SIG-M5 treated with dmso at 0.1 percent for 504 hours (cell line): Measurements from ENCODE around the gene CREB3.

Experiments used
- DNase-seq: peaks from one replicate; lab custom pipeline; 2025; ENCODE audit not compliant: unreplicated experiment; lab: John Stamatoyannopoulos, UW

CREB3 gene

GRCh38 chr9:35771943-35772342 is 39.5 kb downstream of the CREB3 start:
- DNase-seq, result no peak

- DNase-seq, result peak; percentile 20
These were observed 42.6 kb downstream of the CREB3 start for GRCh38 chr9:35774907-35775635.

- DNase-seq, result no peak
These were observed 43.6 kb downstream of the CREB3 start for GRCh38 chr9:35776018-35776417.

DNA sequence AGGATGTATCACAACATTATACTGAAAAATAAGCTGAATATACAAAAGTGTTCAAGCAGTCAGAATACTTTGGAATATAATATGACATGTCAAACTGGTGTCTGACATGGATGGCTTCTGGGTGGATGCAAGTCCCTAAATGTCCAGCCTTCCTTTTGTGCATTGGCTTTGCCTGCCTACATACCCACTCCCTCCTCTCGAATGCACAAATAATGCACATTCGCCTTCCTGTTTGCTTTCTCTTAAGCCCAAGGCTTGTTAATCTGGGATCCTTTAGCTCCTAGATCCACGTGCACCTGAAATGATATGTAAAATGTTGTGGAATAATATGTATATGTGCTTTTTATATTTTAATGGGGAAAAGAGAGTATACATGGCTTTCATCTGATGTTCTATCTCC is 46.0 kb downstream of the CREB3 start:
- DNase-seq, result no peak

- DNase-seq, result no peak
These were observed 48.6 kb downstream of the CREB3 start for GRCh38 chr9:35781066-35781465.

DNA sequence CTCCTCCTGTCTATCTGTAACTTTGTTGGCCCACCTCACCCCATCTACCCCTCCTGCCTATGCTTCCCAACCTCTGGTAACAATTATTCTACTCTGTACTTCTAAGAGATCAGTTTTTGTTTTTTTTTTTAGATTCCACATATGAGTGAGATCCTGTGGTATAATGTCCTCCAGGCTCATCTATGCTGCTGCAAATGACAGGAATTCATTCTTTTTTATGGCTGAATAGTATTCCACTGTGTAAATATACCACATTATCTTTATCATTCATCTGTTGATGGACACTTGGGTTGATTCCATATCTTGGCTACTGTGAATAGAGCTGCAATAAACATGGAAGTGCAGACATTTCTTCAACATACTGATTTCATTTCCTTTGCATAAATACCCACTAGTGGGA is 51.0 kb downstream of the CREB3 start:
- DNase-seq, result no peak
